Prostate gland (tissue), 2 donors: ENCODE data around the gene APOM. TPM values are rescaled to one million over a fixed set of nuclear protein-coding genes. Genes with fewer than 3 reads are reported as not detected.

Experiments
- DNase-seq: peaks from one replicate; pipeline ENCODE4 v3.0.0-alpha.2; 2019; ENCODE audit warnings: low spot score
- H3K27ac ChIP-seq, 2 donors: fragments of 200-600 bp; sonication (generic); 2 replicates each; pipeline ENCODE4 v1.5.1; 2017 to 2019
- H3K27me3 ChIP-seq: fragments of 200-600 bp; sonication (generic); replicated peaks from 2 replicates; pipeline ENCODE4 v1.5.1; 2019; ENCODE audit not compliant: insufficient read depth
- H3K36me3 ChIP-seq, 2 donors: fragments of 200-600 bp; sonication (generic); 1 replicate in 1 of 2; 2 replicates in 1 of 2; pipeline versions ENCODE4 v1.5.1 to v1.8.1; 2017 to 2019
- H3K4me1 ChIP-seq: fragments of 200-600 bp; sonication (generic); replicated peaks from 2 replicates; pipeline ENCODE4 v1.5.1; 2019
- H3K4me3 ChIP-seq, 2 donors: fragments of 200-600 bp; sonication (generic); 2 replicates each; pipeline ENCODE4 v1.5.1; 2017 to 2019
- H3K9me3 ChIP-seq: fragments of 200-600 bp; sonication (generic); 2 replicates; pipeline ENCODE4 v1.5.1; 2017
- POLR2A ChIP-seq: fragments of 450-650 bp; IDR thresholded peaks from one replicate; pipeline ENCODE4 v1.6.1; 2016; ENCODE audit warnings: antibody characterized with exemption, mild to moderate bottlenecking
- POLR2AphosphoS5 ChIP-seq: sonication (generic); formaldehyde crosslinking; IDR thresholded peaks from one replicate; pipeline ENCODE4 v1.6.1; 2017; ENCODE audit warnings: antibody characterized with exemption
- WGBS: methylation state at CpG from one replicate; pipeline ENCODE4 v1.1.5; 2018; 5-methylcytosine and 5-hydroxymethylcytosine counted together
- intact Hi-C: fragments of 100-400 bp; cut with DNase I; formaldehyde crosslinking; loops from one replicate; pipeline ENCODE4 v1.14.2; 2022
- total RNA-seq, 2 donors: library from RNA; depleted of rRNA; stranded (reverse); fragments of >200 nt; gene quantifications; one replicate each; pipeline ENCODE4 v1.1.0, GENCODE V29; 2016
- TF ChIP-seq, protein P1 (sequence below), 4 experiments: fragments of 200-600 bp in 2 of 4; fragments of 450-650 bp in 2 of 4; sonication (generic) in 2 of 4; IDR thresholded peaks; 1 replicate in 3 of 4; 2 replicates in 1 of 4; pipeline ENCODE4 v1.5.1; 2016 to 2019; ENCODE audit warnings: antibody characterized with exemption in 4 of 4, mild to moderate bottlenecking in 2 of 4, moderate library complexity in 2 of 4

The APOM gene
- total RNA-seq = 1 to 10 TPM; 1.6 to 6.8 TPM

- H3K36me3 ChIP-seq = no peaks in the 10 kb centered on the region
- 65% methylated on average over 8 of the region's 8 CpGs for WGBS
- no peak within 1 kb of the TSS for H3K27ac ChIP-seq
- TF ChIP-seq, protein P1, sequence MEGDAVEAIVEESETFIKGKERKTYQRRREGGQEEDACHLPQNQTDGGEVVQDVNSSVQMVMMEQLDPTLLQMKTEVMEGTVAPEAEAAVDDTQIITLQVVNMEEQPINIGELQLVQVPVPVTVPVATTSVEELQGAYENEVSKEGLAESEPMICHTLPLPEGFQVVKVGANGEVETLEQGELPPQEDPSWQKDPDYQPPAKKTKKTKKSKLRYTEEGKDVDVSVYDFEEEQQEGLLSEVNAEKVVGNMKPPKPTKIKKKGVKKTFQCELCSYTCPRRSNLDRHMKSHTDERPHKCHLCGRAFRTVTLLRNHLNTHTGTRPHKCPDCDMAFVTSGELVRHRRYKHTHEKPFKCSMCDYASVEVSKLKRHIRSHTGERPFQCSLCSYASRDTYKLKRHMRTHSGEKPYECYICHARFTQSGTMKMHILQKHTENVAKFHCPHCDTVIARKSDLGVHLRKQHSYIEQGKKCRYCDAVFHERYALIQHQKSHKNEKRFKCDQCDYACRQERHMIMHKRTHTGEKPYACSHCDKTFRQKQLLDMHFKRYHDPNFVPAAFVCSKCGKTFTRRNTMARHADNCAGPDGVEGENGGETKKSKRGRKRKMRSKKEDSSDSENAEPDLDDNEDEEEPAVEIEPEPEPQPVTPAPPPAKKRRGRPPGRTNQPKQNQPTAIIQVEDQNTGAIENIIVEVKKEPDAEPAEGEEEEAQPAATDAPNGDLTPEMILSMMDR (IDR thresholded peaks at IDR 0.05) = no peak
- TF ChIP-seq POLR2AphosphoS5 (no peak), POLR2A (no peak)
- H3K4me3 ChIP-seq = no peak within 1 kb of the TSS
- no peak for DNase-seq
- no peaks in the 10 kb centered on the region for H3K27me3 ChIP-seq
- peaks cover 21% of the 10 kb centered on the region for H3K4me1 ChIP-seq
- no peaks in the 10 kb centered on the region for H3K9me3 ChIP-seq
- intact Hi-C loops = no loop called here
These were observed at the start of gene APOM for GRCh38 chr6:31655349-31656237. Gene APOM (plus strand): TSS chr6:31655894. CDS start chr6:31655967, 73 bp downstream.

DNA sequence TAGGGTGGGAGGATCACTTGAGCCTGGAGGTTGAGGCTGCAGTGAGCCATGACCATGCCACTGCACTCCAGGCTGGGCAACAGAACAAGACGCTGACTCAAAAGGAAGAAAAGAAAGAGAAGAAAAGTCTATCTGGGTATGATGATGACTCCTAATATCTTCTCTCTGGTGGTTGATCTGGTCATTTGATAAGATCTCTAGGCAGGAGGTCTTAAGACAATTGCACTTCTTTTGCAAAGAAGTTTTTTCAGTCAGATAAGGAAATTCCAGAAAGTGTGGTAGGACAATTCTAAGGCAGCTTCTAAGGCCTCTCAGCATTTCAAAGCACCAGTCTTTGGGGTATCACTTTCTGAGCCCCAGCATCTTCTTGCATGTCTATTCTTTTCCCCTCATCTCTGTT, 48.4 kb upstream of the APOM start:
- intact Hi-C loops = no loop called here
- Histone ChIP-seq H3K4me3 (no peak overlapping the region), H3K27ac (no peak overlapping the region), H3K4me1 (no peaks in the 10 kb centered on the region), H3K9me3 (no peaks in the 10 kb centered on the region), H3K27me3 (no peaks in the 10 kb centered on the region), H3K36me3 (no peaks in the 10 kb centered on the region)
- TF ChIP-seq POLR2AphosphoS5 = no peak
- TF ChIP-seq POLR2A = no peak
- TF ChIP-seq, protein P1 (IDR thresholded peaks at IDR 0.05) = no peak
- DNase-seq = no peak
- WGBS = 88% methylated on average over 1 of the region's 1 CpG

GRCh38 chr6:31609519-31610406, 45.9 kb upstream of the APOM start:
- 50% methylated on average over 8 of the region's 8 CpGs for WGBS
- Histone ChIP-seq H3K9me3 (no peaks in the 10 kb centered on the region), H3K27ac (no peak overlapping the region), H3K4me1 (no peaks in the 10 kb centered on the region), H3K27me3 (no peaks in the 10 kb centered on the region), H3K4me3 (no peak overlapping the region), H3K36me3 (no peaks in the 10 kb centered on the region)
- intact Hi-C loops = no loop called here
- no peak for DNase-seq
- TF ChIP-seq, protein P1 (IDR thresholded peaks at IDR 0.05) = no peak
- no peak for TF ChIP-seq POLR2AphosphoS5
- TF ChIP-seq POLR2A = no peak

DNA sequence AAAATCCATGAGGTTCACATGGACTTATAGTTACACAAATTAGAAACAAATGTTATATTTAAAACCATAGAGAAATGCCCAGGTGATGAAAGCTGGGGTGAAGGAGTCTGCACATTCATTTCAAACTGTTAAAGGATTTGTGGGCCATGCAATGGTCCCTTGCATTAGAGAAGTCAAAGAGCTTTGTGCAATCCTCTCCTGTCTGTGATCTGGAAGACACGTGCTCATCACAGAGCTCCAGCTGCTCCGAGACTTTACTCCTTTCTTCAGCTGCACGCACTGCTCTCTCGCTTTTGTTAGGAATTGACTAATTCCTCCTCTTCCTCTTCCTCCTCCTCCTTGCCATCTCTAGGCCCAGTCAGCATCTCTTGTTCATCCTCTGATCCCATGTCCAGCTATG, 44.7 kb upstream of the APOM start:
- H3K4me1 ChIP-seq = no peaks in the 10 kb centered on the region
- no peak overlapping the region for H3K27ac ChIP-seq
- no peaks in the 10 kb centered on the region for H3K9me3 ChIP-seq
- H3K4me3 ChIP-seq = no peak overlapping the region
- TF ChIP-seq POLR2AphosphoS5 (no peak), POLR2A (no peak)
- TF ChIP-seq, protein P1 (IDR thresholded peaks at IDR 0.05) = no peak
- WGBS = 79% methylated on average over 4 of the region's 4 CpGs
- no peak for DNase-seq
- no peaks in the 10 kb centered on the region for H3K27me3 ChIP-seq
- no peaks in the 10 kb centered on the region for H3K36me3 ChIP-seq
- intact Hi-C loops = no loop called here
